HG02981 (cell line): ENCODE results near the gene MYDGF.
"Not testable (repeated sequence)": the region's sequence is repeated elsewhere in the genome, so short reads cannot be mapped to it uniquely, and the experiment has no call there.

ENCODE experiments used
- ATAC-seq: cut with Tn5 transposase; IDR thresholded peaks from one replicate; pipeline ENCODE4 v1.9.1; 2021; ENCODE audit warnings: mild to moderate bottlenecking, moderate library complexity; ENCODE audit not compliant: unreplicated experiment

MYDGF gene

GRCh38 chr19:4669723-4670480, at the start of gene MYDGF:
TSS of gene MYDGF (minus strand) at chr19:4670342. CDS start at chr19:4670334, 8 bp downstream.
- ATAC-seq, result peak; percentile 78

GRCh38 chr19:4719499-4719866, 49.3 kb upstream of the MYDGF start:
- no peak for ATAC-seq

GRCh38 chr19:4717966-4718701, 48.0 kb upstream of the MYDGF start:
- no peak for ATAC-seq

GRCh38 chr19:4717191-4717965, 47.2 kb upstream of the MYDGF start:
- no peak for ATAC-seq

GRCh38 chr19:4715529-4716221, 45.5 kb upstream of the MYDGF start:
- ATAC-seq, result no peak

GRCh38 chr19:4715178-4715528, 45.0 kb upstream of the MYDGF start:
- not testable (repeated sequence) for ATAC-seq

- no peak for ATAC-seq
These were observed 43.9 kb upstream of the MYDGF start for GRCh38 chr19:4714016-4714415.

GRCh38 chr19:4713384-4713951, 43.3 kb upstream of the MYDGF start:
- no peak for ATAC-seq

GRCh38 chr19:4712771-4713170, 42.6 kb upstream of the MYDGF start:
- ATAC-seq, result no peak

- ATAC-seq, result no peak
These were observed 41.1 kb upstream of the MYDGF start for GRCh38 chr19:4711211-4711610.

GRCh38 chr19:4710281-4710600, 40.1 kb upstream of the MYDGF start:
- no peak for ATAC-seq

- no peak for ATAC-seq
These were observed 39.5 kb upstream of the MYDGF start for GRCh38 chr19:4709440-4710280.

- no peak for ATAC-seq
These were observed 38.0 kb upstream of the MYDGF start for GRCh38 chr19:4707956-4708650.

- no peak for ATAC-seq
These were observed 37.2 kb upstream of the MYDGF start for GRCh38 chr19:4707322-4707721.

- no peak for ATAC-seq
These were observed 35.4 kb upstream of the MYDGF start for GRCh38 chr19:4705413-4706131.

GRCh38 chr19:4704317-4704673, 34.2 kb upstream of the MYDGF start:
- no peak for ATAC-seq

- ATAC-seq, result no peak
These were observed 33.7 kb upstream of the MYDGF start for GRCh38 chr19:4703671-4704316.

- ATAC-seq, result no peak
These were observed 32.6 kb upstream of the MYDGF start for GRCh38 chr19:4702764-4703163.
